Transverse colon (tissue), 4 donors: ENCODE data around the gene AP5S1. TPM values are rescaled to one million over a fixed set of nuclear protein-coding genes. Genes with fewer than 3 reads are reported as not detected.

ENCODE experiments used
- DNase-seq: peaks from one replicate; pipeline ENCODE4 v3.0.0-alpha.2; 2019
- H3K27ac ChIP-seq, 4 donors: fragments of 200-600 bp; sonication (generic); 2 replicates each; pipeline ENCODE4 v1.5.1; 2016 to 2018; ENCODE audit warnings: inconsistent platforms in 4 of 4
- H3K27me3 ChIP-seq: fragments of 200-600 bp; sonication (generic); 2 replicates; pipeline ENCODE4 v1.5.1; 2017; ENCODE audit warnings: inconsistent platforms
- H3K36me3 ChIP-seq, 4 donors: fragments of 200-600 bp; sonication (generic); 2 replicates each; pipeline ENCODE4 v1.5.1; 2017 to 2019; ENCODE audit warnings: inconsistent platforms in 4 of 4
- H3K4me1 ChIP-seq, 4 donors: fragments of 200-600 bp; sonication (generic); 2 replicates each; pipeline ENCODE4 v1.5.1; 2017 to 2020; ENCODE audit warnings: inconsistent platforms in 4 of 4
- H3K4me3 ChIP-seq, 4 donors: fragments of 200-600 bp; sonication (generic); 1 replicate in 1 of 4; 2 replicates in 3 of 4; pipeline versions ENCODE4 v1.5.1 to v1.6.1; 2017 to 2019; ENCODE audit warnings: inconsistent platforms in 4 of 4
- H3K9me3 ChIP-seq, 2 donors: fragments of 200-600 bp; sonication (generic); 2 replicates each; pipeline ENCODE4 v1.5.1; 2017 to 2019; ENCODE audit warnings: inconsistent platforms in 2 of 2
- EP300 ChIP-seq: sonication (generic); formaldehyde crosslinking; IDR thresholded peaks from one replicate; pipeline ENCODE4 v1.6.1; 2017; ENCODE audit warnings: antibody characterized with exemption, low read depth
- POLR2A ChIP-seq: fragments of 450-650 bp; IDR thresholded peaks from one replicate; pipeline ENCODE4 v1.6.1; 2016; ENCODE audit warnings: antibody characterized with exemption, mild to moderate bottlenecking, moderate library complexity
- POLR2AphosphoS5 ChIP-seq, 3 donors: sonication (generic); formaldehyde crosslinking; IDR thresholded peaks; one replicate each; pipeline ENCODE4 v1.6.1; 2016; ENCODE audit warnings: antibody characterized with exemption in 3 of 3
- WGBS, 2 donors: methylation state at CpG; one replicate each; pipeline ENCODE4 v1.1.5; 2018; ENCODE audit warnings: low coverage in 1 of 2; 5-methylcytosine and 5-hydroxymethylcytosine counted together
- in situ Hi-C, 4 donors: fragments of 200-750 bp; cut with MboI; loops; one replicate each; pipeline versions ENCODE4 v1.15.0 to v1.15.1; 2017; ENCODE audit warnings: low sequenced_read_pairs in 3 of 4, low pct_ligation_motif_present in 1 of 4, low pct_unique_long_range_greater_than_20kb in 1 of 4
- intact Hi-C: fragments of 100-400 bp; cut with DNase I; formaldehyde crosslinking; loops from one replicate; pipeline ENCODE4 v1.15.1; 2023; ENCODE audit warnings: low total_unique reads
- total RNA-seq, 4 donors: library from RNA; depleted of rRNA; stranded (reverse); fragments of >200 nt; gene quantifications; one replicate each; pipeline ENCODE4 v1.1.0, GENCODE V29; 2016
- TF ChIP-seq, protein P1 (sequence below), 5 experiments: fragments of 200-600 bp in 3 of 5; fragments of 450-650 bp in 2 of 5; sonication (generic) in 3 of 5; IDR thresholded peaks; 1 replicate in 2 of 5; 2 replicates in 3 of 5; pipeline ENCODE4 v1.5.1; 2016 to 2017; ENCODE audit warnings: antibody characterized with exemption in 5 of 5, inconsistent platforms in 3 of 5, mild to moderate bottlenecking in 2 of 5, moderate library complexity in 1 of 5

The AP5S1 gene
- total RNA-seq, 4 donors from 2014 or later: 9.1 to 38.5 (median 17.0) TPM

GRCh38 chr20:3866464-3866863 lies 46.1 kb downstream of the AP5S1 start:
- in situ Hi-C loops (no loop called here), intact Hi-C loops (no loop called here)
- Histone ChIP-seq H3K27me3 (no peaks in the 10 kb centered on the region), H3K4me3 (no peak overlapping the region), H3K9me3 (no peaks in the 10 kb centered on the region), H3K36me3 (peaks cover 0 to 55% (median 34%) of the 10 kb centered on the region in 4 donors), H3K4me1 (peaks cover 0 to 7% (median 0%) of the 10 kb centered on the region in 4 donors), H3K27ac (no peak overlapping the region)
- DNase-seq: no peak
- WGBS, 2 donors: 87% methylated on average over 3 of the region's 3 CpGs; no CpG with 5 or more reads in 1 of the 2 donors
- TF ChIP-seq, protein P1, sequence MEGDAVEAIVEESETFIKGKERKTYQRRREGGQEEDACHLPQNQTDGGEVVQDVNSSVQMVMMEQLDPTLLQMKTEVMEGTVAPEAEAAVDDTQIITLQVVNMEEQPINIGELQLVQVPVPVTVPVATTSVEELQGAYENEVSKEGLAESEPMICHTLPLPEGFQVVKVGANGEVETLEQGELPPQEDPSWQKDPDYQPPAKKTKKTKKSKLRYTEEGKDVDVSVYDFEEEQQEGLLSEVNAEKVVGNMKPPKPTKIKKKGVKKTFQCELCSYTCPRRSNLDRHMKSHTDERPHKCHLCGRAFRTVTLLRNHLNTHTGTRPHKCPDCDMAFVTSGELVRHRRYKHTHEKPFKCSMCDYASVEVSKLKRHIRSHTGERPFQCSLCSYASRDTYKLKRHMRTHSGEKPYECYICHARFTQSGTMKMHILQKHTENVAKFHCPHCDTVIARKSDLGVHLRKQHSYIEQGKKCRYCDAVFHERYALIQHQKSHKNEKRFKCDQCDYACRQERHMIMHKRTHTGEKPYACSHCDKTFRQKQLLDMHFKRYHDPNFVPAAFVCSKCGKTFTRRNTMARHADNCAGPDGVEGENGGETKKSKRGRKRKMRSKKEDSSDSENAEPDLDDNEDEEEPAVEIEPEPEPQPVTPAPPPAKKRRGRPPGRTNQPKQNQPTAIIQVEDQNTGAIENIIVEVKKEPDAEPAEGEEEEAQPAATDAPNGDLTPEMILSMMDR (IDR thresholded peaks at IDR 0.05): no peak
- TF ChIP-seq EP300 (no peak), POLR2A (no peak), POLR2AphosphoS5 (IDR thresholded peaks at IDR 0.05) (no peak)

GRCh38 chr20:3867802-3868201 lies 47.5 kb downstream of the AP5S1 start:
- H3K9me3 ChIP-seq: no peaks in the 10 kb centered on the region
- H3K36me3 ChIP-seq: peaks cover 0 to 42% (median 25%) of the 10 kb centered on the region in 4 donors
- H3K4me3 ChIP-seq: no peak overlapping the region
- TF ChIP-seq POLR2A (no peak), POLR2AphosphoS5 (IDR thresholded peaks at IDR 0.05) (no peak), EP300 (no peak)
- TF ChIP-seq, protein P1 (IDR thresholded peaks at IDR 0.05): no peak
- no peak for DNase-seq
- H3K4me1 ChIP-seq: peaks cover 0 to 7% (median 0%) of the 10 kb centered on the region in 4 donors
- in situ Hi-C loops (no loop called here), intact Hi-C loops (no loop called here)
- H3K27ac ChIP-seq: no peak overlapping the region
- no peaks in the 10 kb centered on the region for H3K27me3 ChIP-seq
- 96% methylated on average over 2 of the region's 2 CpGs; no CpG with 5 or more reads in 1 of the 2 donors for WGBS, 2 donors

- peaks cover 0 to 21% (median 10%) of the 10 kb centered on the region in 4 donors for H3K36me3 ChIP-seq
- H3K9me3 ChIP-seq: no peaks in the 10 kb centered on the region
Observed at GRCh38 chr20:3869839-3870634, 49.7 kb downstream of the AP5S1 start.

More at GRCh38 chr20:3869839-3870634, 49.7 kb downstream of the AP5S1 start:
- no peak overlapping the region for H3K27ac ChIP-seq
- H3K27me3 ChIP-seq: no peaks in the 10 kb centered on the region
- in situ Hi-C loops: no loop called here
- no peak overlapping the region for H3K4me3 ChIP-seq
- peaks cover 0 to 7% (median 1%) of the 10 kb centered on the region in 4 donors for H3K4me1 ChIP-seq
- peak; percentile 33 for DNase-seq
- intact Hi-C loops: no loop called here
- WGBS, 2 donors: 76% methylated on average over 10 of the region's 10 CpGs; no CpG with 5 or more reads in 1 of the 2 donors
- TF ChIP-seq EP300: no peak
- TF ChIP-seq, protein P1 (IDR thresholded peaks at IDR 0.05): no peak
- TF ChIP-seq POLR2A: no peak
- TF ChIP-seq POLR2AphosphoS5 (IDR thresholded peaks at IDR 0.05): no peak
